RWPE2 (cell line): ENCODE data around the gene TUNAR.

Source experiments
- ATAC-seq: fragments of 200-7000 bp; cut with Tn5 transposase; 3 replicates; pipeline ENCODE4 v1.9.1; 2021; ENCODE audit warnings: low read depth
- DNase-seq: peaks from one replicate; pipeline ENCODE4 v3.0.0-alpha.2; 2020; ENCODE audit warnings: low spot score
- H3K27ac ChIP-seq: fragments of 450-650 bp; 2 replicates; pipeline ENCODE4 v1.5.1; 2017; ENCODE audit warnings: mild to moderate bottlenecking; ENCODE audit not compliant: poor library complexity, severe bottlenecking
- H3K27me3 ChIP-seq: fragments of 250-450 bp; sonication (Bioruptor Pico); 2 replicates; pipeline ENCODE4 v1.5.1; 2021; ENCODE audit warnings: mild to moderate bottlenecking, moderate library complexity; ENCODE audit not compliant: insufficient read depth, poor library complexity, severe bottlenecking
- H3K36me3 ChIP-seq: fragments of 250-450 bp; sonication (Bioruptor Pico); 2 replicates; pipeline ENCODE4 v1.5.1; 2020; ENCODE audit warnings: low read depth, mild to moderate bottlenecking, moderate library complexity
- H3K4me1 ChIP-seq: fragments of 250-450 bp; sonication (Bioruptor Pico); 2 replicates; pipeline ENCODE4 v1.5.1; 2021; ENCODE audit warnings: mild to moderate bottlenecking, moderate library complexity; ENCODE audit not compliant: insufficient read depth, poor library complexity, severe bottlenecking
- H3K4me3 ChIP-seq: fragments of 250-450 bp; sonication (Bioruptor Pico); 2 replicates; pipeline ENCODE4 v1.5.1; 2021; ENCODE audit warnings: mild to moderate bottlenecking, moderate library complexity; ENCODE audit not compliant: severe bottlenecking
- H3K9me3 ChIP-seq: fragments of 250-450 bp; sonication (Bioruptor Pico); 2 replicates; pipeline ENCODE4 v1.5.1; 2021; ENCODE audit warnings: mild to moderate bottlenecking, moderate library complexity; ENCODE audit not compliant: severe bottlenecking
- CTCF ChIP-seq: fragments of 450-650 bp; IDR thresholded peaks from one replicate; pipeline ENCODE4 v1.5.1; 2017; ENCODE audit warnings: mild to moderate bottlenecking, moderate library complexity; ENCODE audit not compliant: poor library complexity, severe bottlenecking

The TUNAR gene

GRCh38 chr14:95915330-95915729 lies 38.7 kb downstream of the TUNAR start:
- peaks cover 33% of the 10 kb centered on the region for H3K27me3 ChIP-seq
- no peak for TF ChIP-seq CTCF
- ATAC-seq (peak; percentile 64), DNase-seq (no peak)
- no peaks in the 10 kb centered on the region for H3K9me3 ChIP-seq
- H3K4me1 ChIP-seq = no peaks in the 10 kb centered on the region
- H3K27ac ChIP-seq = no peak overlapping the region
- H3K4me3 ChIP-seq = no peak overlapping the region
- no peaks in the 10 kb centered on the region for H3K36me3 ChIP-seq

- DNase-seq = no peak
Observed at GRCh38 chr14:95918466-95918865, 41.8 kb downstream of the TUNAR start.

GRCh38 chr14:95920769-95921438 lies 44.3 kb downstream of the TUNAR start:
- H3K4me3 ChIP-seq = no peak overlapping the region
- ATAC-seq (no peak), DNase-seq (no peak)
- no peak for TF ChIP-seq CTCF
- no peaks in the 10 kb centered on the region for H3K4me1 ChIP-seq
- H3K36me3 ChIP-seq = no peaks in the 10 kb centered on the region
- peaks cover 22% of the 10 kb centered on the region for H3K27me3 ChIP-seq
- no peak overlapping the region for H3K27ac ChIP-seq
- peaks cover 3% of the 10 kb centered on the region for H3K9me3 ChIP-seq

More at GRCh38 chr14:95918466-95918865, 41.8 kb downstream of the TUNAR start:
- no peaks in the 10 kb centered on the region for H3K36me3 ChIP-seq
- H3K27me3 ChIP-seq = peaks cover 20% of the 10 kb centered on the region
- no peak for ATAC-seq
- no peak overlapping the region for H3K4me3 ChIP-seq
- no peak overlapping the region for H3K27ac ChIP-seq
- no peak for TF ChIP-seq CTCF
- no peaks in the 10 kb centered on the region for H3K9me3 ChIP-seq
- no peaks in the 10 kb centered on the region for H3K4me1 ChIP-seq

- DNase-seq (no peak), ATAC-seq (peak; percentile 73)
- TF ChIP-seq CTCF = no peak
- Histone ChIP-seq H3K27ac (no peak overlapping the region), H3K36me3 (no peaks in the 10 kb centered on the region), H3K27me3 (peaks cover 26% of the 10 kb centered on the region), H3K4me3 (no peak overlapping the region), H3K9me3 (peaks cover 3% of the 10 kb centered on the region), H3K4me1 (no peaks in the 10 kb centered on the region)
Observed at GRCh38 chr14:95922080-95922479, 45.4 kb downstream of the TUNAR start.

- no peak overlapping the region for H3K27ac ChIP-seq
- H3K36me3 ChIP-seq = no peaks in the 10 kb centered on the region
- DNase-seq (no peak), ATAC-seq (no peak)
- H3K9me3 ChIP-seq = peaks cover 3% of the 10 kb centered on the region
- no peak overlapping the region for H3K4me3 ChIP-seq
- peaks cover 27% of the 10 kb centered on the region for H3K27me3 ChIP-seq
- TF ChIP-seq CTCF = no peak
- H3K4me1 ChIP-seq = no peaks in the 10 kb centered on the region
Observed at GRCh38 chr14:95928751-95929150, 52.1 kb downstream of the TUNAR start.
